GM12872 (cell line): ENCODE data around the gene ROR1.

Source experiments
- TF ChIP-seq, protein P1 (sequence below): IDR thresholded peaks from 3 replicates; pipeline ENCODE4 v1.5.1; 2011; ENCODE audit warnings: low read depth, mild to moderate bottlenecking, low read length, moderate library complexity; ENCODE audit not compliant: insufficient read depth

Gene ROR1

DNA sequence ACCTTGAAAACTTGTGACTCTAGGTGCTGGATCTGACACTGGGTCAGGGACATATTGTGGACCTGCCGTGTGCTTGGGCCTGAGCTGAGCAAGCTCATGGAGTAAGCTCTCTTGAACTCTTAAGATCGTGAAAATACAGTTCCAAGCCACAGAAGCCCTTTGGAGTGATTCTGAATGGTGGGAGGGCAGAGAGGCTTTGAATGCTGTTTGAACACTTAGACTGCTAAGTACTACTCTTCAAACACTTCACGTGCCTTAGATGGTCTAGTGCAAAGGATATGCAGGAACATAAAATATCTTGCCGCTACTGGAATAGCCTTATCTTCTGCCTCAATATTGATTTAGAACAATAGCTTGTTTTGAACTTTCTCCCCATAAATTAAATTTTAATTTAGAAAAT, 21.6 kb downstream of the ROR1 start:
- TF ChIP-seq, protein P1, sequence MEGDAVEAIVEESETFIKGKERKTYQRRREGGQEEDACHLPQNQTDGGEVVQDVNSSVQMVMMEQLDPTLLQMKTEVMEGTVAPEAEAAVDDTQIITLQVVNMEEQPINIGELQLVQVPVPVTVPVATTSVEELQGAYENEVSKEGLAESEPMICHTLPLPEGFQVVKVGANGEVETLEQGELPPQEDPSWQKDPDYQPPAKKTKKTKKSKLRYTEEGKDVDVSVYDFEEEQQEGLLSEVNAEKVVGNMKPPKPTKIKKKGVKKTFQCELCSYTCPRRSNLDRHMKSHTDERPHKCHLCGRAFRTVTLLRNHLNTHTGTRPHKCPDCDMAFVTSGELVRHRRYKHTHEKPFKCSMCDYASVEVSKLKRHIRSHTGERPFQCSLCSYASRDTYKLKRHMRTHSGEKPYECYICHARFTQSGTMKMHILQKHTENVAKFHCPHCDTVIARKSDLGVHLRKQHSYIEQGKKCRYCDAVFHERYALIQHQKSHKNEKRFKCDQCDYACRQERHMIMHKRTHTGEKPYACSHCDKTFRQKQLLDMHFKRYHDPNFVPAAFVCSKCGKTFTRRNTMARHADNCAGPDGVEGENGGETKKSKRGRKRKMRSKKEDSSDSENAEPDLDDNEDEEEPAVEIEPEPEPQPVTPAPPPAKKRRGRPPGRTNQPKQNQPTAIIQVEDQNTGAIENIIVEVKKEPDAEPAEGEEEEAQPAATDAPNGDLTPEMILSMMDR: no peak

GRCh38 chr1:63797056-63797726, 23.4 kb downstream of the ROR1 start:
- TF ChIP-seq, protein P1: no peak

- TF ChIP-seq, protein P1: no peak
Measured at GRCh38 chr1:63798284-63798683, 24.5 kb downstream of the ROR1 start.

- TF ChIP-seq, protein P1: no peak
Measured at GRCh38 chr1:63799307-63799706, 25.5 kb downstream of the ROR1 start.

- TF ChIP-seq, protein P1: no peak
Measured at GRCh38 chr1:63799820-63800219, 26.0 kb downstream of the ROR1 start.

GRCh38 chr1:63802109-63802508, 28.3 kb downstream of the ROR1 start:
- TF ChIP-seq, protein P1: no peak

- TF ChIP-seq, protein P1: no peak
Measured at GRCh38 chr1:63804829-63805484, 31.1 kb downstream of the ROR1 start.
